SK-N-SH (cell line): ENCODE data around the gene GMEB1.
"Not testable (repeated sequence)": the region's sequence is repeated elsewhere in the genome, so short reads cannot be mapped to it uniquely, and the experiment has no call there.

Experiments used
- EZH2phosphoT487 ChIP-seq: fragments of 200-600 bp; sonication (generic); IDR thresholded peaks from 2 replicates; pipeline ENCODE4 v1.6.1; 2017; ENCODE audit warnings: low read depth, mixed run types, mild to moderate bottlenecking, antibody characterized with exemption, moderate library complexity, borderline replicate concordance
- RAD21 ChIP-seq: IDR thresholded peaks from 2 replicates; pipeline ENCODE4 v1.6.1; 2012; ENCODE audit warnings: mild to moderate bottlenecking, low read length
- USF1 ChIP-seq: IDR thresholded peaks from 2 replicates; pipeline ENCODE4 v1.4.0; 2012; ENCODE audit warnings: low read depth, borderline replicate concordance
- TF ChIP-seq, protein P1 (sequence below): fragments of 200-600 bp; sonication (generic); IDR thresholded peaks from 2 replicates; pipeline ENCODE4 v1.6.1; 2017; ENCODE audit warnings: antibody characterized with exemption, mild to moderate bottlenecking, moderate library complexity

DNA sequence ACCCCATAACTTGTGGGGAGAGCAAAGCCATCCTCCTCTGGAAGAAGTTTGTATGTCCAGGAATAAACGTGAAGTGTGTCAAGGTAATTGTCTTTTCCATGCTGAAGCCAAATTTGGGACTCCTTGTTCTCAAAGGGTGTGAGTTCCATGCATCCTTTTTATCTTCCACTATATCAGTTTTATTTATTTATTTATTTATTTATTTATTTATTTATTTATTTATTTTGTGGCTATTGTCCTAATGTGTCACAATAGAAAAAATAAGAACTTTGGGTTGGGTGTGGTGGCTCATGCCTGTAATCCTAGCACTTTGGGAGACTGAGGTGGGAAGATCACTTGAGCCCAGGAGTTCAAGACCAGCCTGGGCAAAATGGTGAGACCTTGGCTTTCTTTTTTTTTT lies 23.0 kb downstream of the GMEB1 start:
- not testable (repeated sequence) for TF ChIP-seq RAD21, EZH2phosphoT487, USF1
- TF ChIP-seq, protein P1, sequence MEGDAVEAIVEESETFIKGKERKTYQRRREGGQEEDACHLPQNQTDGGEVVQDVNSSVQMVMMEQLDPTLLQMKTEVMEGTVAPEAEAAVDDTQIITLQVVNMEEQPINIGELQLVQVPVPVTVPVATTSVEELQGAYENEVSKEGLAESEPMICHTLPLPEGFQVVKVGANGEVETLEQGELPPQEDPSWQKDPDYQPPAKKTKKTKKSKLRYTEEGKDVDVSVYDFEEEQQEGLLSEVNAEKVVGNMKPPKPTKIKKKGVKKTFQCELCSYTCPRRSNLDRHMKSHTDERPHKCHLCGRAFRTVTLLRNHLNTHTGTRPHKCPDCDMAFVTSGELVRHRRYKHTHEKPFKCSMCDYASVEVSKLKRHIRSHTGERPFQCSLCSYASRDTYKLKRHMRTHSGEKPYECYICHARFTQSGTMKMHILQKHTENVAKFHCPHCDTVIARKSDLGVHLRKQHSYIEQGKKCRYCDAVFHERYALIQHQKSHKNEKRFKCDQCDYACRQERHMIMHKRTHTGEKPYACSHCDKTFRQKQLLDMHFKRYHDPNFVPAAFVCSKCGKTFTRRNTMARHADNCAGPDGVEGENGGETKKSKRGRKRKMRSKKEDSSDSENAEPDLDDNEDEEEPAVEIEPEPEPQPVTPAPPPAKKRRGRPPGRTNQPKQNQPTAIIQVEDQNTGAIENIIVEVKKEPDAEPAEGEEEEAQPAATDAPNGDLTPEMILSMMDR, result not testable (repeated sequence)
